ENCODE results near the gene ABCB6.
"Not testable (repeated sequence)": the region's sequence is repeated elsewhere in the genome, so short reads cannot be mapped to it uniquely, and the experiment has no call there.

Gene ABCB6

GRCh38 chr2:219210196-219210885, 8.4 kb downstream of the ABCB6 start:
- H3K9me3 ChIP-seq (ENCODE audit: control insufficient read depth, insufficient read depth, low read depth, low read length), result no peaks in the 10 kb centered on the region
- H3K4me1 ChIP-seq (ENCODE audit: control insufficient read depth, insufficient read depth, low read length), result peaks cover 8% of the 10 kb centered on the region
- H3K36me3 ChIP-seq (ENCODE audit: control insufficient read depth, insufficient read depth, low read length), result peaks cover 72% of the 10 kb centered on the region
- no peaks in the 10 kb centered on the region for H3K27me3 ChIP-seq (ENCODE audit: control insufficient read depth, insufficient read depth, low read length)
- H3K27ac ChIP-seq (ENCODE audit: low read depth, low read length), result no peak overlapping the region
- no peak overlapping the region for H3K4me3 ChIP-seq (ENCODE audit: low read depth, low read length)
- H3K9ac ChIP-seq (ENCODE audit: low read length), result no peak overlapping the region

GRCh38 chr2:219209236-219210195, 9.2 kb downstream of the ABCB6 start:
- H3K9ac ChIP-seq (ENCODE audit: low read length), result no peak overlapping the region
- H3K4me1 ChIP-seq (ENCODE audit: control insufficient read depth, insufficient read depth, low read length), result peaks cover 8% of the 10 kb centered on the region
- H3K27ac ChIP-seq (ENCODE audit: low read depth, low read length), result no peak overlapping the region
- 0 out of 2 replicates have a peak, but pooled peaks cover under 1% of the 10 kb centered on the region for H3K9me3 ChIP-seq (ENCODE audit: control insufficient read depth, insufficient read depth, low read depth, low read length)
- H3K27me3 ChIP-seq (ENCODE audit: control insufficient read depth, insufficient read depth, low read length), result no peaks in the 10 kb centered on the region
- H3K36me3 ChIP-seq (ENCODE audit: control insufficient read depth, insufficient read depth, low read length), result peaks cover 63% of the 10 kb centered on the region
- no peak overlapping the region for H3K4me3 ChIP-seq (ENCODE audit: low read depth, low read length)

- Histone ChIP-seq H3K36me3 (ENCODE audit: control insufficient read depth, insufficient read depth, low read length) (peaks cover 49% of the 10 kb centered on the region), H3K4me1 (ENCODE audit: control insufficient read depth, insufficient read depth, low read length) (peaks cover 8% of the 10 kb centered on the region), H3K27me3 (ENCODE audit: control insufficient read depth, insufficient read depth, low read length) (no peaks in the 10 kb centered on the region), H3K9me3 (ENCODE audit: control insufficient read depth, insufficient read depth, low read depth, low read length) (0 out of 2 replicates have a peak, but pooled peaks cover 2% of the 10 kb centered on the region), H3K9ac (ENCODE audit: low read length) (peak overlapping the region; percentile 1), H3K27ac (ENCODE audit: low read depth, low read length) (no peak overlapping the region), H3K4me3 (ENCODE audit: low read depth, low read length) (no peak overlapping the region)
Measured at GRCh38 chr2:219207884-219208740, 10.6 kb downstream of the ABCB6 start.

GRCh38 chr2:219207134-219207883, 11.4 kb downstream of the ABCB6 start:
- Histone ChIP-seq H3K9ac (ENCODE audit: low read length) (peak overlapping the region; percentile 28), H3K4me3 (ENCODE audit: low read depth, low read length) (peak overlapping the region; percentile 78), H3K36me3 (ENCODE audit: control insufficient read depth, insufficient read depth, low read length) (peaks cover 41% of the 10 kb centered on the region), H3K9me3 (ENCODE audit: control insufficient read depth, insufficient read depth, low read depth, low read length) (0 out of 2 replicates have a peak, but pooled peaks cover 2% of the 10 kb centered on the region), H3K27ac (ENCODE audit: low read depth, low read length) (no peak overlapping the region), H3K4me1 (ENCODE audit: control insufficient read depth, insufficient read depth, low read length) (peaks cover 8% of the 10 kb centered on the region), H3K27me3 (ENCODE audit: control insufficient read depth, insufficient read depth, low read length) (no peaks in the 10 kb centered on the region)

- 0 out of 2 replicates have a peak, but pooled peaks cover 2% of the 10 kb centered on the region for H3K9me3 ChIP-seq (ENCODE audit: control insufficient read depth, insufficient read depth, low read depth, low read length)
- no peak within 1 kb of the TSS for H3K27ac ChIP-seq (ENCODE audit: low read depth, low read length)
- H3K9ac ChIP-seq (ENCODE audit: low read length), result peak within 1 kb of the TSS; percentile 55
- peaks cover 8% of the 10 kb centered on the region for H3K4me1 ChIP-seq (ENCODE audit: control insufficient read depth, insufficient read depth, low read length)
- peak within 1 kb of the TSS; percentile 78 for H3K4me3 ChIP-seq (ENCODE audit: low read depth, low read length)
- peaks cover 38% of the 10 kb centered on the region for H3K36me3 ChIP-seq (ENCODE audit: control insufficient read depth, insufficient read depth, low read length)
- no peaks in the 10 kb centered on the region for H3K27me3 ChIP-seq (ENCODE audit: control insufficient read depth, insufficient read depth, low read length)
Measured at GRCh38 chr2:219206328-219207133, 12.2 kb downstream of the ABCB6 start, which contains the start of gene ZFAND2B. Gene ZFAND2B, plus strand, starts transcription at chr2:219206782. Its CDS starts 206 bp downstream, at chr2:219206988.

GRCh38 chr2:219205981-219206327, 12.8 kb downstream of the ABCB6 start:
- H3K9ac ChIP-seq (ENCODE audit: low read length), result peak overlapping the region; percentile 55
- no peaks in the 10 kb centered on the region for H3K27me3 ChIP-seq (ENCODE audit: control insufficient read depth, insufficient read depth, low read length)
- H3K4me3 ChIP-seq (ENCODE audit: low read depth, low read length), result peak overlapping the region; percentile 78
- no peak overlapping the region for H3K27ac ChIP-seq (ENCODE audit: low read depth, low read length)
- H3K9me3 ChIP-seq (ENCODE audit: control insufficient read depth, insufficient read depth, low read depth, low read length), result 0 out of 2 replicates have a peak, but pooled peaks cover 2% of the 10 kb centered on the region
- peaks cover 35% of the 10 kb centered on the region for H3K36me3 ChIP-seq (ENCODE audit: control insufficient read depth, insufficient read depth, low read length)
- H3K4me1 ChIP-seq (ENCODE audit: control insufficient read depth, insufficient read depth, low read length), result peaks cover 8% of the 10 kb centered on the region

- Histone ChIP-seq H3K4me3 (ENCODE audit: low read depth, low read length) (no peak overlapping the region), H3K9ac (ENCODE audit: low read length) (no peak overlapping the region), H3K9me3 (ENCODE audit: control insufficient read depth, insufficient read depth, low read depth, low read length) (0 out of 2 replicates have a peak, but pooled peaks cover 2% of the 10 kb centered on the region), H3K27ac (ENCODE audit: low read depth, low read length) (no peak overlapping the region), H3K27me3 (ENCODE audit: control insufficient read depth, insufficient read depth, low read length) (no peaks in the 10 kb centered on the region), H3K36me3 (ENCODE audit: control insufficient read depth, insufficient read depth, low read length) (peaks cover 27% of the 10 kb centered on the region), H3K4me1 (ENCODE audit: control insufficient read depth, insufficient read depth, low read length) (peaks cover 8% of the 10 kb centered on the region)
Measured at GRCh38 chr2:219205165-219205538, 13.6 kb downstream of the ABCB6 start.

GRCh38 chr2:219204425-219205164, 14.2 kb downstream of the ABCB6 start:
- peaks cover 21% of the 10 kb centered on the region for H3K36me3 ChIP-seq (ENCODE audit: control insufficient read depth, insufficient read depth, low read length)
- no peak overlapping the region for H3K4me3 ChIP-seq (ENCODE audit: low read depth, low read length)
- H3K27me3 ChIP-seq (ENCODE audit: control insufficient read depth, insufficient read depth, low read length), result no peaks in the 10 kb centered on the region
- 0 out of 2 replicates have a peak, but pooled peaks cover 2% of the 10 kb centered on the region for H3K9me3 ChIP-seq (ENCODE audit: control insufficient read depth, insufficient read depth, low read depth, low read length)
- H3K9ac ChIP-seq (ENCODE audit: low read length), result no peak overlapping the region
- H3K27ac ChIP-seq (ENCODE audit: low read depth, low read length), result no peak overlapping the region
- H3K4me1 ChIP-seq (ENCODE audit: control insufficient read depth, insufficient read depth, low read length), result peaks cover 8% of the 10 kb centered on the region

GRCh38 chr2:219201331-219201730, 17.4 kb downstream of the ABCB6 start:
- not testable (repeated sequence) for H3K4me3 ChIP-seq (ENCODE audit: low read depth, low read length); H3K9ac ChIP-seq (ENCODE audit: low read length); H3K27ac ChIP-seq (ENCODE audit: low read depth, low read length); H3K9me3 ChIP-seq (ENCODE audit: control insufficient read depth, insufficient read depth, low read depth, low read length); H3K4me1 ChIP-seq (ENCODE audit: control insufficient read depth, insufficient read depth, low read length); H3K27me3 ChIP-seq (ENCODE audit: control insufficient read depth, insufficient read depth, low read length); H3K36me3 ChIP-seq (ENCODE audit: control insufficient read depth, insufficient read depth, low read length)

Measured in HUES6 (cell line).